HEK293 (cell line): ENCODE measurements around the gene POU4F1.

ENCODE experiments used
- GLIS2 ChIP-seq: fragments of 450-650 bp; formaldehyde crosslinking; IDR thresholded peaks from 2 replicates; pipeline ENCODE4 v1.5.1; 2016; ENCODE audit warnings: missing biosample characterization, missing genetic modification characterization
- HOXD13 ChIP-seq: sonication (generic); formaldehyde crosslinking; IDR thresholded peaks from 2 replicates; pipeline ENCODE4 v1.8.0; 2022; ENCODE audit warnings: missing genetic modification reagents, borderline replicate concordance
- KLF16 ChIP-seq: fragments of 450-650 bp; formaldehyde crosslinking; IDR thresholded peaks from 2 replicates; pipeline ENCODE4 v1.5.1; 2017; ENCODE audit warnings: missing biosample characterization, missing genetic modification characterization
- OSR2 ChIP-seq: fragments of 450-650 bp; formaldehyde crosslinking; IDR thresholded peaks from 2 replicates; pipeline ENCODE4 v1.5.1; 2016; ENCODE audit warnings: missing biosample characterization, missing genetic modification characterization
- SCRT1 ChIP-seq: fragments of 450-650 bp; formaldehyde crosslinking; IDR thresholded peaks from 2 replicates; pipeline ENCODE4 v1.5.1; 2016; ENCODE audit warnings: missing biosample characterization, missing genetic modification characterization, borderline replicate concordance
- SP7 ChIP-seq: fragments of 450-650 bp; formaldehyde crosslinking; IDR thresholded peaks from 2 replicates; pipeline ENCODE4 v1.5.1; 2016; ENCODE audit warnings: missing biosample characterization, missing genetic modification characterization
- TRIM28 ChIP-seq: IDR thresholded peaks from 2 replicates; pipeline ENCODE4 v1.6.1; 2011; ENCODE audit warnings: low read length, control low read depth, borderline replicate concordance
- ZBTB20 ChIP-seq: fragments of 450-650 bp; formaldehyde crosslinking; IDR thresholded peaks from 2 replicates; pipeline ENCODE4 v1.5.1; 2016; ENCODE audit warnings: missing biosample characterization, missing genetic modification characterization
- ZNF132 ChIP-seq: fragments of 450-650 bp; formaldehyde crosslinking; IDR thresholded peaks from 2 replicates; pipeline ENCODE4 v1.5.1; 2017; ENCODE audit warnings: missing biosample characterization, missing genetic modification characterization, borderline replicate concordance
- ZNF140 ChIP-seq: fragments of 450-650 bp; formaldehyde crosslinking; IDR thresholded peaks from 2 replicates; pipeline ENCODE4 v1.5.1; 2016; ENCODE audit warnings: missing biosample characterization, missing genetic modification characterization
- ZNF146 ChIP-seq: fragments of 450-650 bp; formaldehyde crosslinking; IDR thresholded peaks from 2 replicates; pipeline ENCODE4 v1.5.1; 2016; ENCODE audit warnings: missing biosample characterization, missing genetic modification characterization
- ZNF157 ChIP-seq: fragments of 450-650 bp; formaldehyde crosslinking; IDR thresholded peaks from 2 replicates; pipeline ENCODE4 v1.5.1; 2016; ENCODE audit warnings: missing biosample characterization, missing genetic modification characterization
- ZNF16 ChIP-seq: fragments of 450-650 bp; formaldehyde crosslinking; IDR thresholded peaks from 2 replicates; pipeline ENCODE4 v1.5.1; 2016; ENCODE audit warnings: low read depth, missing biosample characterization, missing genetic modification characterization
- ZNF19 ChIP-seq: fragments of 450-650 bp; formaldehyde crosslinking; IDR thresholded peaks from 2 replicates; pipeline ENCODE4; 2016; ENCODE audit warnings: missing biosample characterization, missing genetic modification characterization, low read depth
- ZNF221 ChIP-seq: fragments of 450-650 bp; formaldehyde crosslinking; IDR thresholded peaks from 2 replicates; pipeline ENCODE4 v1.5.1; 2017; ENCODE audit warnings: missing biosample characterization, missing genetic modification characterization, borderline replicate concordance
- ZNF324 ChIP-seq: fragments of 450-650 bp; formaldehyde crosslinking; IDR thresholded peaks from 2 replicates; pipeline ENCODE4 v1.5.1; 2016; ENCODE audit warnings: missing biosample characterization, missing genetic modification characterization
- ZNF354C ChIP-seq: fragments of 450-650 bp; formaldehyde crosslinking; IDR thresholded peaks from 2 replicates; pipeline ENCODE4 v1.5.1; 2016; ENCODE audit warnings: missing biosample characterization, missing genetic modification characterization, low read depth, borderline replicate concordance
- ZNF501 ChIP-seq: fragments of 450-650 bp; formaldehyde crosslinking; IDR thresholded peaks from 2 replicates; pipeline ENCODE4 v1.5.1; 2016; ENCODE audit warnings: missing biosample characterization, missing genetic modification characterization
- ZNF530 ChIP-seq: fragments of 450-650 bp; formaldehyde crosslinking; IDR thresholded peaks from 2 replicates; pipeline ENCODE4 v1.5.1; 2016; ENCODE audit warnings: low read depth, missing biosample characterization, missing genetic modification characterization
- ZNF549 ChIP-seq: fragments of 450-650 bp; IDR thresholded peaks from 2 replicates; pipeline ENCODE4 v1.5.1; 2018; ENCODE audit warnings: missing biosample characterization, missing genetic modification characterization, mild to moderate bottlenecking, inconsistent platforms, moderate library complexity
- ZNF585B ChIP-seq: fragments of 450-650 bp; formaldehyde crosslinking; IDR thresholded peaks from 2 replicates; pipeline ENCODE4 v1.5.1; 2016; ENCODE audit warnings: missing biosample characterization, missing genetic modification characterization
- ZNF621 ChIP-seq: fragments of 450-650 bp; formaldehyde crosslinking; IDR thresholded peaks from 2 replicates; pipeline ENCODE4 v1.5.1; 2017; ENCODE audit warnings: missing biosample characterization, missing genetic modification characterization
- ZNF658 ChIP-seq: fragments of 450-650 bp; formaldehyde crosslinking; IDR thresholded peaks from 2 replicates; pipeline ENCODE4; 2016; ENCODE audit warnings: missing biosample characterization, missing genetic modification characterization
- ZNF701 ChIP-seq: fragments of 450-650 bp; formaldehyde crosslinking; IDR thresholded peaks from 2 replicates; pipeline ENCODE4 v1.5.1; 2016; ENCODE audit warnings: missing biosample characterization, missing genetic modification characterization
- ZNF707 ChIP-seq: fragments of 450-650 bp; formaldehyde crosslinking; IDR thresholded peaks from 2 replicates; pipeline ENCODE4 v1.5.1; 2016; ENCODE audit warnings: missing biosample characterization, missing genetic modification characterization
- ZNF776 ChIP-seq: fragments of 450-650 bp; formaldehyde crosslinking; IDR thresholded peaks from 2 replicates; pipeline ENCODE4 v1.5.0; 2017; ENCODE audit warnings: missing biosample characterization, missing genetic modification characterization, borderline replicate concordance
- ZNF837 ChIP-seq: fragments of 450-650 bp; formaldehyde crosslinking; IDR thresholded peaks from 2 replicates; pipeline ENCODE4 v1.5.1; 2016; ENCODE audit warnings: missing biosample characterization, missing genetic modification characterization
- TF ChIP-seq, protein P1 (sequence below): fragments of 450-650 bp; formaldehyde crosslinking; IDR thresholded peaks from 2 replicates; pipeline ENCODE4 v1.5.1; 2016; ENCODE audit warnings: missing biosample characterization, missing genetic modification characterization
- TF ChIP-seq, protein P2 (sequence below): fragments of 450-650 bp; formaldehyde crosslinking; IDR thresholded peaks from 2 replicates; pipeline ENCODE4 v1.5.1; 2016; ENCODE audit warnings: missing biosample characterization, missing genetic modification characterization
- TF ChIP-seq, protein P3 (sequence below): fragments of 450-650 bp; formaldehyde crosslinking; IDR thresholded peaks from 2 replicates; pipeline ENCODE4 v1.5.1; 2017; ENCODE audit warnings: missing biosample characterization, missing genetic modification characterization
- TF ChIP-seq, protein P4 (sequence below): fragments of 450-650 bp; formaldehyde crosslinking; IDR thresholded peaks from 2 replicates; pipeline ENCODE4 v1.5.1; 2016; ENCODE audit warnings: missing biosample characterization, missing genetic modification characterization
- TF ChIP-seq, protein P5 (sequence below): fragments of 450-650 bp; formaldehyde crosslinking; IDR thresholded peaks from 2 replicates; pipeline ENCODE4 v1.5.1; 2017; ENCODE audit warnings: missing biosample characterization, mild to moderate bottlenecking, missing genetic modification characterization, moderate library complexity
- TF ChIP-seq, protein P6 (sequence below): fragments of 450-650 bp; formaldehyde crosslinking; IDR thresholded peaks from 2 replicates; pipeline ENCODE4 v1.5.1; 2016; ENCODE audit warnings: missing biosample characterization, missing genetic modification characterization

Gene POU4F1

DNA sequence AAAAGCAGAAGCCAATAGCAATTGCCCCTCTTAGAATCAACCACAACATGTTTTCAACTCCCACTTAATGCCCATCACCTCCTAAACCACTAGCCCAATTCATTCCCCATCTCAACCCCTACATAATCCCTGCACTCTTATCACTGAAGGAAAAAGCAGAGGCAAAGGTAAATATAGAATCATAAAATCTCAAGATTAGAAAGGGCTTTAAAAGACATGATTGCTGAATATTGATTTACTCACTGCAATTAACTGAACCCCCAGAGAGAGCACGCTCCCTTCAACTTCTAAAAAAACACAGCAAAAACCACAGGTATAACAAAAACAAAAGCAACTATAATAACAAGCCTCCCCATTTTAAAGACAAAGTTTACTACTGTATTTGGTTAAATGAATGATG is 15.1 kb upstream of the POU4F1 start (continued):
- TF ChIP-seq, protein P1, sequence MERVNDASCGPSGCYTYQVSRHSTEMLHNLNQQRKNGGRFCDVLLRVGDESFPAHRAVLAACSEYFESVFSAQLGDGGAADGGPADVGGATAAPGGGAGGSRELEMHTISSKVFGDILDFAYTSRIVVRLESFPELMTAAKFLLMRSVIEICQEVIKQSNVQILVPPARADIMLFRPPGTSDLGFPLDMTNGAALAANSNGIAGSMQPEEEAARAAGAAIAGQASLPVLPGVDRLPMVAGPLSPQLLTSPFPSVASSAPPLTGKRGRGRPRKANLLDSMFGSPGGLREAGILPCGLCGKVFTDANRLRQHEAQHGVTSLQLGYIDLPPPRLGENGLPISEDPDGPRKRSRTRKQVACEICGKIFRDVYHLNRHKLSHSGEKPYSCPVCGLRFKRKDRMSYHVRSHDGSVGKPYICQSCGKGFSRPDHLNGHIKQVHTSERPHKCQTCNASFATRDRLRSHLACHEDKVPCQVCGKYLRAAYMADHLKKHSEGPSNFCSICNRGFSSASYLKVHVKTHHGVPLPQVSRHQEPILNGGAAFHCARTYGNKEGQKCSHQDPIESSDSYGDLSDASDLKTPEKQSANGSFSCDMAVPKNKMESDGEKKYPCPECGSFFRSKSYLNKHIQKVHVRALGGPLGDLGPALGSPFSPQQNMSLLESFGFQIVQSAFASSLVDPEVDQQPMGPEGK: no peak
- TF ChIP-seq TRIM28: peak; percentile 66; the same call in 1 of the 2 replicates
- no peak for TF ChIP-seq KLF16 (tag by site-specific recombination)
- TF ChIP-seq, protein P2, sequence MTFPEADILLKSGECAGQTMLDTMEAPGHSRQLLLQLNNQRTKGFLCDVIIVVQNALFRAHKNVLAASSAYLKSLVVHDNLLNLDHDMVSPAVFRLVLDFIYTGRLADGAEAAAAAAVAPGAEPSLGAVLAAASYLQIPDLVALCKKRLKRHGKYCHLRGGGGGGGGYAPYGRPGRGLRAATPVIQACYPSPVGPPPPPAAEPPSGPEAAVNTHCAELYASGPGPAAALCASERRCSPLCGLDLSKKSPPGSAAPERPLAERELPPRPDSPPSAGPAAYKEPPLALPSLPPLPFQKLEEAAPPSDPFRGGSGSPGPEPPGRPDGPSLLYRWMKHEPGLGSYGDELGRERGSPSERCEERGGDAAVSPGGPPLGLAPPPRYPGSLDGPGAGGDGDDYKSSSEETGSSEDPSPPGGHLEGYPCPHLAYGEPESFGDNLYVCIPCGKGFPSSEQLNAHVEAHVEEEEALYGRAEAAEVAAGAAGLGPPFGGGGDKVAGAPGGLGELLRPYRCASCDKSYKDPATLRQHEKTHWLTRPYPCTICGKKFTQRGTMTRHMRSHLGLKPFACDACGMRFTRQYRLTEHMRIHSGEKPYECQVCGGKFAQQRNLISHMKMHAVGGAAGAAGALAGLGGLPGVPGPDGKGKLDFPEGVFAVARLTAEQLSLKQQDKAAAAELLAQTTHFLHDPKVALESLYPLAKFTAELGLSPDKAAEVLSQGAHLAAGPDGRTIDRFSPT (tag by site-specific recombination): 0 out of 2 replicates have a peak, but pooled peaks have one; percentile 34
- TF ChIP-seq, protein P3, sequence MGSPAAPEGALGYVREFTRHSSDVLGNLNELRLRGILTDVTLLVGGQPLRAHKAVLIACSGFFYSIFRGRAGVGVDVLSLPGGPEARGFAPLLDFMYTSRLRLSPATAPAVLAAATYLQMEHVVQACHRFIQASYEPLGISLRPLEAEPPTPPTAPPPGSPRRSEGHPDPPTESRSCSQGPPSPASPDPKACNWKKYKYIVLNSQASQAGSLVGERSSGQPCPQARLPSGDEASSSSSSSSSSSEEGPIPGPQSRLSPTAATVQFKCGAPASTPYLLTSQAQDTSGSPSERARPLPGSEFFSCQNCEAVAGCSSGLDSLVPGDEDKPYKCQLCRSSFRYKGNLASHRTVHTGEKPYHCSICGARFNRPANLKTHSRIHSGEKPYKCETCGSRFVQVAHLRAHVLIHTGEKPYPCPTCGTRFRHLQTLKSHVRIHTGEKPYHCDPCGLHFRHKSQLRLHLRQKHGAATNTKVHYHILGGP (tag by site-specific recombination): peak; percentile 60
- TF ChIP-seq, protein P4, sequence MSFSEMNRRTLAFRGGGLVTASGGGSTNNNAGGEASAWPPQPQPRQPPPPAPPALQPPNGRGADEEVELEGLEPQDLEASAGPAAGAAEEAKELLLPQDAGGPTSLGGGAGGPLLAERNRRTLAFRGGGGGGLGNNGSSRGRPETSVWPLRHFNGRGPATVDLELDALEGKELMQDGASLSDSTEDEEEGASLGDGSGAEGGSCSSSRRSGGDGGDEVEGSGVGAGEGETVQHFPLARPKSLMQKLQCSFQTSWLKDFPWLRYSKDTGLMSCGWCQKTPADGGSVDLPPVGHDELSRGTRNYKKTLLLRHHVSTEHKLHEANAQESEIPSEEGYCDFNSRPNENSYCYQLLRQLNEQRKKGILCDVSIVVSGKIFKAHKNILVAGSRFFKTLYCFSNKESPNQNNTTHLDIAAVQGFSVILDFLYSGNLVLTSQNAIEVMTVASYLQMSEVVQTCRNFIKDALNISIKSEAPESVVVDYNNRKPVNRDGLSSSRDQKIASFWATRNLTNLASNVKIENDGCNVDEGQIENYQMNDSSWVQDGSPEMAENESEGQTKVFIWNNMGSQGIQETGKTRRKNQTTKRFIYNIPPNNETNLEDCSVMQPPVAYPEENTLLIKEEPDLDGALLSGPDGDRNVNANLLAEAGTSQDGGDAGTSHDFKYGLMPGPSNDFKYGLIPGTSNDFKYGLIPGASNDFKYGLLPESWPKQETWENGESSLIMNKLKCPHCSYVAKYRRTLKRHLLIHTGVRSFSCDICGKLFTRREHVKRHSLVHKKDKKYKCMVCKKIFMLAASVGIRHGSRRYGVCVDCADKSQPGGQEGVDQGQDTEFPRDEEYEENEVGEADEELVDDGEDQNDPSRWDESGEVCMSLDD (tag by site-specific recombination): no peak
- no peak for TF ChIP-seq ZNF16 (tag by site-specific recombination)
- no peak for TF ChIP-seq ZNF501 (tag by site-specific recombination)
- TF ChIP-seq ZNF701 (tag by site-specific recombination): no peak
- no peak for TF ChIP-seq ZNF776 (tag by site-specific recombination)
- no peak for TF ChIP-seq ZNF707 (tag by site-specific recombination)
- TF ChIP-seq ZNF549 (tag by site-specific recombination): no peak
- no peak for TF ChIP-seq HOXD13 (CRISPR knock-in tag)
- TF ChIP-seq SP7 (tag by site-specific recombination): peak; percentile 51
- no peak for TF ChIP-seq ZNF140 (tag by site-specific recombination)
- TF ChIP-seq ZNF221 (tag by site-specific recombination): no peak
- TF ChIP-seq, protein P5, sequence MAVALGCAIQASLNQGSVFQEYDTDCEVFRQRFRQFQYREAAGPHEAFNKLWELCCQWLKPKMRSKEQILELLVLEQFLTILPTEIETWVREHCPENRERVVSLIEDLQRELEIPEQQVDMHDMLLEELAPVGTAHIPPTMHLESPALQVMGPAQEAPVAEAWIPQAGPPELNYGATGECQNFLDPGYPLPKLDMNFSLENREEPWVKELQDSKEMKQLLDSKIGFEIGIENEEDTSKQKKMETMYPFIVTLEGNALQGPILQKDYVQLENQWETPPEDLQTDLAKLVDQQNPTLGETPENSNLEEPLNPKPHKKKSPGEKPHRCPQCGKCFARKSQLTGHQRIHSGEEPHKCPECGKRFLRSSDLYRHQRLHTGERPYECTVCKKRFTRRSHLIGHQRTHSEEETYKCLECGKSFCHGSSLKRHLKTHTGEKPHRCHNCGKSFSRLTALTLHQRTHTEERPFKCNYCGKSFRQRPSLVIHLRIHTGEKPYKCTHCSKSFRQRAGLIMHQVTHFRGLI: no peak
- TF ChIP-seq OSR2 (tag by site-specific recombination): peak; percentile 99
- no peak for TF ChIP-seq ZNF837 (tag by site-specific recombination)
- peak; percentile 73; the same call in 1 of the 2 replicates for TF ChIP-seq SCRT1
- TF ChIP-seq ZNF354C (tag by site-specific recombination): no peak
- no peak for TF ChIP-seq ZNF658 (tag by site-specific recombination)
- no peak for TF ChIP-seq ZNF324 (tag by site-specific recombination)
- TF ChIP-seq, protein P6, sequence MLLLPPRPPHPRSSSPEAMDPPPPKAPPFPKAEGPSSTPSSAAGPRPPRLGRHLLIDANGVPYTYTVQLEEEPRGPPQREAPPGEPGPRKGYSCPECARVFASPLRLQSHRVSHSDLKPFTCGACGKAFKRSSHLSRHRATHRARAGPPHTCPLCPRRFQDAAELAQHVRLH (tag by site-specific recombination): 0 out of 2 replicates have a peak, but pooled peaks have one; percentile 80
- TF ChIP-seq ZNF530: no peak
- no peak for TF ChIP-seq ZNF157
- TF ChIP-seq ZNF621 (tag by site-specific recombination): no peak
- TF ChIP-seq ZNF585B (tag by site-specific recombination): no peak
- no peak for TF ChIP-seq ZNF132 (tag by site-specific recombination)
- TF ChIP-seq ZNF19: no peak
- TF ChIP-seq ZBTB20 (tag by site-specific recombination): no peak
- no peak for TF ChIP-seq ZNF146 (tag by site-specific recombination)
- TF ChIP-seq GLIS2: no peak
